Measurements from ENCODE around the gene FAIM2.
A peak's percentile ranks its signal among the peaks of the same experiment; 100 is the strongest.

The FAIM2 gene

GRCh38 chr12:49939307-49939706 is 35.6 kb upstream of the FAIM2 start:
- DNase-seq (ENCODE audit: low read depth): no peak

GRCh38 chr12:49937639-49938300 is 34.1 kb upstream of the FAIM2 start:
- no peak for DNase-seq (ENCODE audit: low read depth)

- DNase-seq (ENCODE audit: low read depth): no peak
Measured at GRCh38 chr12:49936925-49937324, 33.2 kb upstream of the FAIM2 start.

GRCh38 chr12:49934505-49934904 is 30.8 kb upstream of the FAIM2 start:
- no peak for DNase-seq (ENCODE audit: low read depth)

- no peak for DNase-seq (ENCODE audit: low read depth)
Measured at GRCh38 chr12:49933796-49934195, 30.1 kb upstream of the FAIM2 start.

- no peak for DNase-seq (ENCODE audit: low read depth)
Measured at GRCh38 chr12:49932533-49933130, 28.9 kb upstream of the FAIM2 start.

DNA sequence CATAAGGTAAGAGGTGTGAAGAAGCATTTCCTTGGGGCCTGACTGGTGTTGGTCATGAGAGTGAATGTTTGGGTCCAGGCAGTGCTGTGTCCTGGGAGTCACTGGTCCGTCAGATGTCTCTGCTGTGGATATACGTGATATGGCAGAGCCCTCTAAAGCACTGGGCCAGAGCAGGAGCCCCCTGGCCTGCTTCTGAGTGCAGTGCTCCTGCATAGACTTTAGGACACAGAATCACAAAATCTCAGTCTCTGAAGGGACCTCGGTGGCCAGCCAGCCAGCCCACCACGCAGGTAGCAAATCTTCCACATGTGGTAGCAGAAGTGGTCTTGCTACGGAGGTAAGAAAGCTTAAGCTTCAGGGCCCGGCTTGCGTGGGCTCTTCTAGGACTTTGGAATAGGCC is 28.3 kb upstream of the FAIM2 start:
- DNase-seq (ENCODE audit: low read depth): no peak

DNA sequence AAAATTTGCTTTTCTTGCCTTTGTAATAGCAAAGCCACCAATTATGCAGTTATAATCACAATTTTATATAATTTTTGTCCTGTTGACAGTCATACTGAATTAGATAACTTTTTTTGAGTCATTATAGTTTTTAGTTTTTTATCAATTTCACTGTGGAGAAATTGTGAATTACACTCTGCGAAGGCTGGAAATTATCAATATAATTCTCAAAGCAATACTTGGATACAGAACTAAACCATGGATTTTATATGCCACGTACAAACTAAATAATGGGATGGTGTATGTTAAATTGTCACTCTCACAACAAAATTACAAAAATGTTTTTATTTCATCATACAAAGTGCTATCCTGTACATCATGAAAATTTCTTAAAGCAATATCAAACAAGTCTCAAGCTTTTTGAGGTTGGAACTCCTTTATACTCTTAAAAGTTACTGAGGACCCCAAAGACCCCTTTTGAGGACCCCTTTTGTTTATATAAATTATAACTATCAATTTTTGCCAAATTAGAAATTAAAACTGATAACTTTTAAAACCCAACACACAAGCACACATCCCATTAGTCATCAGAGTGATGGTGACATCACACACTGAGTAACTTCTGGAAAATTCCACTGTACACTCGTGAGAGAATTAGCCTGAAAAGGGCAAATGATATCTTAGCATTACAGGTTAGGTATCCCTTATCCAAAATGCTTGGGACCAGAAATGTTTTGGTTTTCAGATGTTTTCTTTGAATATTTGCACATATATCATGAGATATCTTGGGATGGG is 27.0 kb upstream of the FAIM2 start:
- DNase-seq (ENCODE audit: low read depth): peak; percentile 77

DNA sequence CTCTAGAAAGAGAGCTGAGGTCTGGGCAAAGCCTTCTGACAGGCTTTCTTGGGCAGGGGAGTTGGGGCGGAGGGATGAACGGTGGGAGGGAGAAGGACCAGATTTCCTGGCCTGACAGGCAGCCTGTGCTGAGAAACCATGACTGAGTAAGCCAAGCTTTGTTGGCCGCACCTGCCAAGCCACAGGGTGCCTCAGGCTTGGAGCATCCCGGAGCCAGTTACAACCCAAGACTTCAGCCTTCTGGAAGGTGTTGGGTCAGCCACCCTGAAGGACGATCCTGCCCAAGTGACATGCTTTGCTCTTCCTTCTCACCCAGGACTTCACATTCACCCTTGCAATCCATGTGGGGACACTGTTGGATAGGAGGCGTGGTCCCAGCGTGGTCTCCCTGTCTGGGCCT is 25.9 kb upstream of the FAIM2 start:
- DNase-seq (ENCODE audit: low read depth): no peak

DNA sequence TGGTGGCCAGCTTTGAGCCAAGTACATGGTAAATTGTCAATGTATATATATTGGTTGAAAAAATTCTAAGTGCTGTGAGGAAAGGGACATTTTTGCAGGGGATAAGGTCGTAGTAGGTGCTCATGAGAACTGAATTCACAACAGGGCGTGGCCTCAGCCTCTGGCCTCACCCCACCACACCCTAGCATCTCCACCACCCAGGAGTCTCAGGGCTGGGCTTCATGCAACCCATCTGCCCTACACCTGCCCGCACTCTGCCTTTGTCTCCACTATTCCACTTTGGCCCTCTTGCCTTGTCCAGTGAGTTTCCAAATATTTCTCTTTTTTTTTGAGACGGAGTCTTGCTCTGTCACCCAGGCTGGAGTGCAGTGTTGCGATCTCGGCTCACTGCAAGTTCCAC is 24.8 kb upstream of the FAIM2 start:
- no peak for DNase-seq (ENCODE audit: low read depth)

DNA sequence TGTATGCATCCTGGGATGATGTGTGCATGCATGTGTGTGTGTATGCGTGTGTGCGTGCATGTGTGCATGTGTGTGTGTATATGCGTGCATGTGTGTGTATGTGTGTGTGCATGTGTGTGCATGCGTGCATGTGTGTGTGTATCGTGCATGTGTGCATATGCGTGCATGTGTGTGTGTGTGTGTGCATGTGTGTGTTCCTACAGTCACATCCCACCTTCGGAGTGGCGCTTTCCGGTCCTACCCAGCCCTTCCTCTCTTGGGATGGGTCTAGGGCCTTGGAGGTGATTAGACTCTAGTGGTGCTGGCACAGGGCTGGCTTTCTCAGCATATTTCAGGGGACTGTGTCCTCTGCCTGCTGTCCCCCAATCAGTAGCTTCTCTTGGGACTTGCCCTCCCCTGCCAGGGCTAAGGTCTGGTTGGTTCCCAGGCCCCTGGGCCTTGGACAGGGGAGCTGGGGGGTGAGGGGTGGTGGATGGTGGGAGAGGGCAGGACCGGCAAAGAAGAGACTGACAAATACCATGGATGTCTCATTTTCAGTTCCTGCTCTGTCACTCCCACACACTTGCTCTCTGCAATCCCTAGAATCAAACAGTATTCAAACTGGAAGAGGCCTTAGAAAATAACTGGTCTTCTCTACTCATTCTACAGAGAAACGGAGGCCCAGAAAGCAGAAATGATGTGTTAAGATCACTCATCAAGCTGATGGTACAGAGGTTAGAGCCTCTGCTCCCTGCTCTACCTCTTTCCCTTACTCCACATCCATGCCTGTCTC is 21.9 kb upstream of the FAIM2 start:
- no peak for DNase-seq (ENCODE audit: low read depth)

DNA sequence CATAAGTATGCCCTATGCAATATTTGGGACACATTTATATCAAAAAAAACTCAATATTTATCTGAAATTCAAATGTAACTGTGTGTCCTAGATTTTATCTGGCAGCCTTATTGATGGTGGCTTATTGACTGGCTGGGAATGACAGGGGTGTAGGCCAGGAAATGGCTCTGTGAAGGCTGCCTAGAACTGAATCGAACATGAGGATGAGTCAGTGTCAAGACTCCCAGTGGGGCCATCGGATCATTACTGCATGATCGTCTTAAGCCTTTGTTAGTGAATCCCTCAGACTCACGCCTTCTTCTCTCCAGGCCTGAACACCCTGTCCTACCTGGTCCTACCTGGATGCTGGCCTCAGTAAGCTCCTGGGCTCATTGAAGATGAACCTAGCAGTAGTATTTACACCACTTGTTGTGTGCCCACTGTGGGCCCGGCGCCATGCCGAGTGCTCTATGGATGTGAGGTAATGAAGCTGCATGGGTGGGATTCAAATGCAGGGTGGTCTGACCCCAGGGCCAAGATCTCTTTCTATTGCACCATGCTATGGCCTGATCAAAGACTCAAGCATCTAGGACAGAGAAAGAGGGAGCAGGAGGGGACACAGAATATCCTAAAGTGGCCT is 21.0 kb upstream of the FAIM2 start:
- DNase-seq (ENCODE audit: low read depth): peak; percentile 29

- DNase-seq (ENCODE audit: low read depth): no peak
Measured at GRCh38 chr12:49923880-49924556, 20.3 kb upstream of the FAIM2 start.

DNA sequence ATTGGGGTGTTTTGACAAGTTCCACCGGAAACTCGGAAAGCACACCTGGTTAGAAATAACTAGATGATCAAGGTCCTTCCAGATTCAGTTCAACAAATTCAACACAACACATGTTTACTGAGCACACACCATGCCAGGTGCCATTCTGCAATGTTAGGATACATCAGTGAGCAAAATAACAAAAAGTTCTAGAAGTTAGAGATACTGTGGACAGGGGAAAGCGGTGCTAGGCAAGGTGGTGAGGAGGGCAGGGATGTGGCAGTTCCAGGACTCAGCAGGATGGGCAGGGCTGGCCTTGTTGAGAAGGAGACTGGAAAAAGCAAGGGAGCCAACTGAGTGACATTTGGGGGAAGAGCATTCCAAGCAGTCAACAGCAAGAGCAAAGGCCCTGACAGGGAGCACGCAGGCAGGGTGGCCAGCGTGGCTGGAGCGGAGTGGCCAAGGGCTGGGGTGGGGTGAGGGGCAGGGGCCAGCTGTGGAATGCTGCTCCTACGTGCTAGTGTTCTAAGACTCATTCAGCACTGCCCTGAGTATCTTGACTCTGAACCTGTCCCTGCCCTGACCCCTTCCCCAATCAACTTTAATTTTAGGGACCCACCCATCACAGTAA is 19.4 kb upstream of the FAIM2 start:
- no peak for DNase-seq (ENCODE audit: low read depth)

DNA sequence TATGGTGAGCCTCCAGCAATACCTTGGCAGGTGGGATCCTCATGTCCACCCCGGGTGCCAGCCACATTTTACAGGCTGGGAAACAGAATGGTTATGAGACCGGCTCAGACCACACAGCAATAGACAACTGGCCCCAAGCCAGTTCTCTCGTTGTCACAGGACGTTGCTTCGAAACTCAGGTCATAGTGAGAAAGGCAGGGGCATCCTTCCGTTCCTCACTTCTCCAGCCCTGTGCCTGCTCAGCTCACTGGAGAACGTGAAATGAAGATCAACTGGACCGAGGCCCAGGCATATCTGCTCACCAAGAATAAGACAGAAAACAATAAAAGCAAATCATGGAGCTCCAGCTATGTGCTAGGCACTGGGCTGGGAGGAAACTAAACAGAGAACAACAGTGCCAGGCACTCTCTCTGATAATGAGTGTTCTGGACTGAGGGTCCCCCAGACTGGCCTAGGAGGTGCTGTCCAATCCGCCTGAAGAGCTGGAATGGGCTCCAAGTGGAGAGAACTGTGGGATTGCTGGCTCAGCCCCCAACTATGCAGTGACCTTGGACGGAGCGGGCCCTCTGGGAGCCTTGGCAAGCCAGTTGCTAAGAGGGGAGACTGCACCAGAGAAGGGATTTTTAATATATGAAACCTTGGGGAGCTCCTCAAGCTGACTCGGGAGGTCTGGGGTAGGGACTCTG is 18.8 kb upstream of the FAIM2 start:
- no peak for DNase-seq (ENCODE audit: low read depth)

- no peak for DNase-seq (ENCODE audit: low read depth)
Measured at GRCh38 chr12:49921936-49922335, 18.2 kb upstream of the FAIM2 start.

GRCh38 chr12:49921299-49921698 is 17.6 kb upstream of the FAIM2 start:
- DNase-seq (ENCODE audit: low read depth): no peak

GRCh38 chr12:49920915-49921286 is 17.2 kb upstream of the FAIM2 start:
- DNase-seq (ENCODE audit: low read depth): no peak

GRCh38 chr12:49920241-49920914 is 16.7 kb upstream of the FAIM2 start:
- DNase-seq (ENCODE audit: low read depth): peak; percentile 76

DNA sequence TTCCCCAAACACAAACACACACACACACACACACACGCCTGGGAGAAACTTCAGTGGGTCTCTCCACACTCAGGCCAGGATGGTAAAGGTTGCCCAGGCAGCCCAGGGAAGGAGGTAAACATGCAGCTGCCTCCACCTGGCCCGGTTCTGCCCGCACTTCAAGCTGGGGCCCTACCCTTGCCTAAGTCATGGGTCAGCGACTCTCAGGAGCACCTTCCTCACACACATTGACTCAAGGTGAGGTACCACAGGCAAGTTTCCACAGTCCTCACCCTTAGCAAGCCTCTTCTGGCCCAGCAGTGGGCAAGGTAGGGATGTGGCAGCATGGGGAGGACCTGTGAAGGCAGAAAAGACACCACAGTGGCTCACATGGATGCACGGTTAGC is 14.1 kb upstream of the FAIM2 start:
- no peak for DNase-seq (ENCODE audit: low read depth)
